Measurements from ENCODE around the gene P2RY8. TPM values are rescaled to one million over a fixed set of nuclear protein-coding genes. Genes with fewer than 3 reads are reported as not detected.

The P2RY8 gene
- total RNA-seq, 1 donor from 2014 or later: not detected

DNA sequence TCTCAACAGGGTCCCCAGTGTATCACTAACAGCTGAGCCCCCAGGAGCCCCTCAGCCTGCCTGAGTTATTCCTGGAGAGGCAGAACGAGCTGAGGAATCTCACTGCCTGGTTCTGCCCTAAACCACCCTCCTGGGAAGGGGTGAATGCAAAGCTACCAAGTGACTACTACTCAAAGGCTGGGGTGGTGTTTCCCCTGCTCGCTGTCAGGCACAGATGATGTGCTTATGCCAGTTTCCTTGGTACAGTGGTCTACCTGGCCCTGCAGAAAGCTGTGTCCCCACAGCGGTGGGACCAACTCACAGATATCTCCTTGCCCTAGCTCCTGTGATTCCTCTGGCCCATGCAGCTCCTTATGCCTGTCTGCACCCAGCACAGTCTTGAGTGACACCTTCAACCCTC, 48.8 kb downstream of the P2RY8 start:
- H3K4me3 ChIP-seq (ENCODE audit: low read depth, low read length): no peak overlapping the region
- no peaks in the 10 kb centered on the region for H3K36me3 ChIP-seq (ENCODE audit: control insufficient read depth, insufficient read depth, low read length)
- FAIRE-seq (no peak), DNase-seq (ENCODE audit: low read depth) (no peak)
- TF ChIP-seq, protein P1, sequence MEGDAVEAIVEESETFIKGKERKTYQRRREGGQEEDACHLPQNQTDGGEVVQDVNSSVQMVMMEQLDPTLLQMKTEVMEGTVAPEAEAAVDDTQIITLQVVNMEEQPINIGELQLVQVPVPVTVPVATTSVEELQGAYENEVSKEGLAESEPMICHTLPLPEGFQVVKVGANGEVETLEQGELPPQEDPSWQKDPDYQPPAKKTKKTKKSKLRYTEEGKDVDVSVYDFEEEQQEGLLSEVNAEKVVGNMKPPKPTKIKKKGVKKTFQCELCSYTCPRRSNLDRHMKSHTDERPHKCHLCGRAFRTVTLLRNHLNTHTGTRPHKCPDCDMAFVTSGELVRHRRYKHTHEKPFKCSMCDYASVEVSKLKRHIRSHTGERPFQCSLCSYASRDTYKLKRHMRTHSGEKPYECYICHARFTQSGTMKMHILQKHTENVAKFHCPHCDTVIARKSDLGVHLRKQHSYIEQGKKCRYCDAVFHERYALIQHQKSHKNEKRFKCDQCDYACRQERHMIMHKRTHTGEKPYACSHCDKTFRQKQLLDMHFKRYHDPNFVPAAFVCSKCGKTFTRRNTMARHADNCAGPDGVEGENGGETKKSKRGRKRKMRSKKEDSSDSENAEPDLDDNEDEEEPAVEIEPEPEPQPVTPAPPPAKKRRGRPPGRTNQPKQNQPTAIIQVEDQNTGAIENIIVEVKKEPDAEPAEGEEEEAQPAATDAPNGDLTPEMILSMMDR (IDR thresholded peaks at IDR 0.05; ENCODE audit: insufficient read depth, low read length, severe bottlenecking): no peak
- H3K27me3 ChIP-seq (ENCODE audit: control insufficient read depth, insufficient read depth, low read length): no peaks in the 10 kb centered on the region

DNA sequence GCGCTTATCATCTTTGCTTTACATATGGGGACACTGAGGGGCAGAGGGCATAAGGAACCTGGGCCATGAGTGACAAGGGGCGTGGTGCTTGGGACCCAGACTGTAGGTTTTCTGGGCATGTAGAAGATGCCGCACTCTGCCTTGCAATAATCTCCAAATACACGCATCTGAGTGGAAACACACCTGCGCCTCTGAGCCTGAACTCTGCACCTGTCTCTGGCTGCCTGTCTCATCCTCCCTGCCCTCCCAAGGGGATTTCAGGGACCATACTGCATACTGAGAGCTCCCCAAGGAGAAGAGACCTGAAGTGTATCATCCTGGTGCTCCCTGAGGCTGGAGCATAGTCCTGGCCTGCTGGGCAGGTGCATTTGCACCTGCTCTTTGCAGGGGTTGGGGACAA, 49.6 kb downstream of the P2RY8 start:
- Histone ChIP-seq H3K27me3 (ENCODE audit: control insufficient read depth, insufficient read depth, low read length) (no peaks in the 10 kb centered on the region), H3K4me3 (ENCODE audit: low read depth, low read length) (no peak overlapping the region), H3K36me3 (ENCODE audit: control insufficient read depth, insufficient read depth, low read length) (no peaks in the 10 kb centered on the region)
- TF ChIP-seq, protein P1 (IDR thresholded peaks at IDR 0.05; ENCODE audit: insufficient read depth, low read length, severe bottlenecking): no peak
- FAIRE-seq (no peak), DNase-seq (ENCODE audit: low read depth) (no peak)

DNA sequence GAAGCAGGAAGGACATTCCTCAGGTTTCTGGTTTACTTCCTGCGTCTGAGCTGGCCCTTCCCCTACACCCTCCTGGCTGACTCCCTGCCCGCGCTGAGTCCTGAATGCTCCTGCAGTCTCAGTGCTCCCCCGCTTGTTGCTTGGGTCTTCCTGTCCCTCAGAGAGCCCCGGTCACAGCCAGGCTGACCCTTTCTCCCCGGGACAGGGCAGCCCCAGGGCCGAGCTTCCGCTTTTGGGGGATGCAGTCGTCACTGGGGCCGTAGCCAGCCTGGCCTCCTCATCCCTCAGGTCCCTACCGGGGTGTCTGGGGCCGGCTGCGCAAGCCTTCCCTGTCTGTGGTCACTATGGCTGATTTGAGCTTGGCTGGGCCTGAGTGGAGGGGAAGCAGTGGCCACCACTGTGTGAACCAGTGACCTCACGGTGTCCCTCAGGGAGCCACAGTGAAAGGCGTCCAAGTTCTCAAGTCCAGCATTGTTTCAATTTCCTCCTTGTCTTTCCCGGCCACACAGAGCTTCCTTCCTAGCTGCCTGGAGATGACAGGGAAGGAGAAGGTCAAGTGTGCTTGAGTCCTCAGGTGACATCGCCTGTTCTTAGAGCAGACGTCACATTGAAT, 50.1 kb downstream of the P2RY8 start:
- TF ChIP-seq, protein P1 (IDR thresholded peaks at IDR 0.05; ENCODE audit: insufficient read depth, low read length, severe bottlenecking): no peak
- Histone ChIP-seq H3K27me3 (ENCODE audit: control insufficient read depth, insufficient read depth, low read length) (no peaks in the 10 kb centered on the region), H3K4me3 (ENCODE audit: low read depth, low read length) (no peak overlapping the region), H3K36me3 (ENCODE audit: control insufficient read depth, insufficient read depth, low read length) (no peaks in the 10 kb centered on the region)
- DNase-seq (ENCODE audit: low read depth) (no peak), FAIRE-seq (no peak)

DNA sequence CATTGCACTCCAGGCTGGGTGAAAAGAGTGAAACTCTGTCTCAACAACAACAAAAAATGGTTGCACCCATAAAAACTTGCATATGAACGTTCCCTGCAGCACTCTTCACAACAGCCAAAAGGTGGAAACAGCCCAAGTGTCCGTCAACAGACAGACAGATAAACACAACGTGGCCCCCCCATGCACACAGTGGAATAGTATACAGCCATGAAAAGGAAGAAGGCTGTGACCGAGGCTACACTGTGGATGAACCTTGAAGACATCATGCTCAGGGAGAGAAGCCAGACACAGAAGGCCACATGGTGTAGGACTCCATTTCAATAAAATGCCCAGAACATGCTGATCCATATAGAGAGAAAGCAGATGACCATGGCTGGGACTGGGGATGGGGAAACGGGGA, 50.8 kb downstream of the P2RY8 start:
- Histone ChIP-seq H3K36me3 (ENCODE audit: control insufficient read depth, insufficient read depth, low read length) (no peaks in the 10 kb centered on the region), H3K27me3 (ENCODE audit: control insufficient read depth, insufficient read depth, low read length) (no peaks in the 10 kb centered on the region), H3K4me3 (ENCODE audit: low read depth, low read length) (no peak overlapping the region)
- TF ChIP-seq, protein P1 (IDR thresholded peaks at IDR 0.05; ENCODE audit: insufficient read depth, low read length, severe bottlenecking): no peak
- DNase-seq (ENCODE audit: low read depth): no peak
- no peak for FAIRE-seq

DNA sequence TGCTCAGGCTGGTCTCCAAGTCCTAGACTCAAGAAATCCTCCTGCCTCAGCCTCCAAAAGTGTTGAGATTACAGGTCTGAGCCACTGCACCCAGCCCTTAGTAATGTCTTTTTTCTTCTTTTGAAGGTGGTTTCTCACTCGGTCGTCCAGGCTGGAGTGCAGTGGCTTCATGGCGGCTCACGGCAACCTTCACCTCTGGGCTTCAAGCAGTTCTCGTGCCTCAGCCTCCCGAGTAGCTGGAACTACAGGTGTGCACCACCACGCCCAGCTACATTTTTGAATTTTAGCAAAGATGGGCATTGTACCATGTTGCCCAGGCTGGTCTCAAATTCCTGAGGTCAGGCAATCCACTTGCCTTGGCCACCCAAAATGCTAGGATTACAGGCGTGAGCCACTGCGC, 52.0 kb downstream of the P2RY8 start:
- no peak overlapping the region for H3K4me3 ChIP-seq (ENCODE audit: low read depth, low read length)
- no peaks in the 10 kb centered on the region for H3K27me3 ChIP-seq (ENCODE audit: control insufficient read depth, insufficient read depth, low read length)
- DNase-seq (ENCODE audit: low read depth) (no peak), FAIRE-seq (no peak)
- TF ChIP-seq, protein P1 (IDR thresholded peaks at IDR 0.05; ENCODE audit: insufficient read depth, low read length, severe bottlenecking): no peak
- H3K36me3 ChIP-seq (ENCODE audit: control insufficient read depth, insufficient read depth, low read length): no peaks in the 10 kb centered on the region

DNA sequence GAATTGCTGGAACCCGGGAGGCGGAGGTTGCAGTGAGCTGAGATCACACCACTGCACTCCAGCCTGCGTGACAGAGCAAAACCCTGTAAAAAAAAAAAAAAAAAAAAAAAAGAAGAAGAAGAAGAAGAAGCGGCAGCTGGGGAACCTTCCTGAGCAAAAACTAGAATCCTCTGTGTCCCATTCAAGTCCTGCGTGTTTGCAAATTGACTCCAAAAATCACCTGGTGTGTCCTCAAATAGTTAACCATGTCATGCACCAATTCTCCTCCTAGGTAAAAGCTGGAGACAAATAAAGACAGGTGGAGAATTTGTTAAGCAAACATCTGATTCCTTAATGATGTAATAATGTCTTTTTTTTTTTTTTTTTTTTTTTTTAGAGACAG, 52.4 kb downstream of the P2RY8 start:
- H3K4me3 ChIP-seq (ENCODE audit: low read depth, low read length): no peak overlapping the region
- TF ChIP-seq, protein P1 (IDR thresholded peaks at IDR 0.05; ENCODE audit: insufficient read depth, low read length, severe bottlenecking): no peak
- H3K27me3 ChIP-seq (ENCODE audit: control insufficient read depth, insufficient read depth, low read length): no peaks in the 10 kb centered on the region
- H3K36me3 ChIP-seq (ENCODE audit: control insufficient read depth, insufficient read depth, low read length): no peaks in the 10 kb centered on the region
- DNase-seq (ENCODE audit: low read depth) (no peak), FAIRE-seq (no peak)
